GM21825 (cell line): ENCODE data around the gene DIAPH3.
"Not testable (repeated sequence)": the region's sequence is repeated elsewhere in the genome, so short reads cannot be mapped to it uniquely, and the experiment has no call there.

Source experiments
- ATAC-seq: cut with Tn5 transposase; IDR thresholded peaks from one replicate; pipeline ENCODE4 v1.9.1; 2021; ENCODE audit warnings: mild to moderate bottlenecking, moderate library complexity; ENCODE audit not compliant: unreplicated experiment

The DIAPH3 gene

DNA sequence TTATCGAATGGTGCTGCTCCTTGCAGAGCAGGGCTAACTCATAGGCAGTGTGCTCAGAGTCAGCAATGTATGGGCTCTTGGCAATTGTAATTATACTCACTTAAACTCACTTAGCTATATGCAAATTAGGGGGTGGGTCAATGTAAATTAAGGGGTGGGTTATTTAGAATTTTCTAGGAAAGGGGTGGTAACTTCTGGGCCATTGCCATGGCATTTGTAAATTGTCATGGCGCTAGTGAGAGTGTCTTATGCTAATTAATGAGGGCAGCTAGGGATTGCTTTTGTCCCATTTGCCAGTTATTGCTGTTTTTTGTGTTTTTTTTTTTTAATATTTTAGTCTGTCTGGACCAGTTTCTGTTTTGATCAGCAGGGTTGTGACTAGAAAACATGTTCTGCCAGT is 68.4 kb downstream of the DIAPH3 start:
- no peak for ATAC-seq

DNA sequence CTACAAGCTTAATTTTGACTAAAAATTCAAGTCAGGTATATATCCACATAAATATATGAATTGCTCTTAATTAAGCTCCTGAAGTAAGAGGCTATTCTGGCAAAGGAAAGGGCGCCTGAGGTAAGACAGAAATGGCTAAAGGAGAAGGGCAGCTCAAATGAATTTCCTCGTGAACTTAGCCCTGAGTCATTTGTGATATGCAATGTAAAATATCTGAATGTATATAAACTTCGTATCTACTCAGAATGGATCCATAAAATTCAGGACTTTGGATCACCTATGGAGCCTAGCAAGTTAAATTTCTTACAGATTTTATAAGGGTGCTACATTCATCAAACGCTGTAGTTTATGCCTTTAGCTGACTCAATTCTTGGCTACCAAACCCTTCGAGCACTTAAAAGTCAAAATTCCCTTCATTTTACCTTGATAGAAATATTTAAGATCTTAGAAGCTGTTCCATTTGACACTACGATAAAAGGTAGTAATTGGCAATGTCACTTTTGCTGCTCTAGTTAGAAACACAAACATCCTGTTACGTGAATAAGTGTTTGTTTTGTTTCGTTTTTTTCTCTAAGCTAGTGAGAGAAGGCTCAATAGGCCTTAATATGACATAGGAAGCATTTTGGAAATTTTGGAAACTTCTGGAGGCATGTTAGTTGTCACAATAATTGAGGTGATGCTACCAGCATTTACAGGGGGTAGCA is 69.2 kb downstream of the DIAPH3 start:
- no peak for ATAC-seq

DNA sequence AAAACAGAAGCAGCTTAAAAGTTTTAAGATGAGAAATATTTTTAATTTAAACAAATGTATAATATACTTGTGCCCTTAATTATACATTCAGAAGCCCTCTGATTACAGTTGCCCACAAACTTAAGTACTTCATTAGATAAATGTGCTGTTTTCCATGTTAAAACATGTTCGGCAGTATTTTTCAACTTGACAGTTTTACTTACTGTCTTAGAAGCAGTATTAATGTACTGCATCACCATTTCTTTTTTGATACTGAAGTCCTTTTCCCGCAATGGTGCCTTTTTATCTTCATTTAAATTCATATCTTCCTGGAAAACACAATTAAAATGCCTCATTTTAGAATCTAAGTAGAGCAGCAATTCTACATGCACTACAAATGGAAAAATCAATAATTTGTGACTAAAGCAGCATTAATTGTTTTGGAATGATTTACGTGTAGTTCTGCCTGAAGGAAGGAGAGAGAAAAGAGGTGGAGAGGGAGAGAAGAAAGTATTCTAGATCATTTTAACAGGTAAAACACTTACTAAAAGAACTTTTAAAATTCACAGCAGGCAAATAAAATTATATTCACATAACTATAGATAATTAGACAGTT is 70.2 kb downstream of the DIAPH3 start:
- ATAC-seq: no peak

- no peak for ATAC-seq
Observed at GRCh38 chr13:60091573-60091972, 72.2 kb downstream of the DIAPH3 start.

DNA sequence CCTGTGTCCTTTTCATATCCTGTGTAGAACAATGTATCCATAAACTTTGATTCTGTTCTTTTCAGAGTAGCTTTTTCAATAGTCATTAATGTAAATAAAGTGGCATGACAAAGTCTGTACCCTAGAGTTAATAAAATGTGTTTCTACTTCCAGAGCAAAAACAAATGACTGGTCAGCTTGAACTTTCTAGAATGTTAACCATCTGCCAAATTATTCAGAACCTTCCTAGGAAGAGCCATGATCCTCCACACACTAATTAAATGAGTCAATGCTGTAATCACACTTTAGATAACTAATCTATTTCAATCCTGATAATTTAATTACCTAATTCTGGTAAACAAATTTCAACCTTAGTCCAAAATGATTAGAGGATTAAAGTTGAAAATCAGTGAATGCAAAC is 73.2 kb downstream of the DIAPH3 start:
- ATAC-seq: no peak

- not testable (repeated sequence) for ATAC-seq
Observed at GRCh38 chr13:60083780-60084179, 79.9 kb downstream of the DIAPH3 start.

- no peak for ATAC-seq
Observed at GRCh38 chr13:60080850-60081249, 82.9 kb downstream of the DIAPH3 start.

- ATAC-seq: no peak
Observed at GRCh38 chr13:60078226-60078625, 85.5 kb downstream of the DIAPH3 start.

GRCh38 chr13:60075850-60076249 is 87.9 kb downstream of the DIAPH3 start:
- ATAC-seq: no peak

- no peak for ATAC-seq
Observed at GRCh38 chr13:60074397-60074796, 89.3 kb downstream of the DIAPH3 start.

GRCh38 chr13:60066226-60066625 is 97.5 kb downstream of the DIAPH3 start:
- no peak for ATAC-seq

- ATAC-seq: no peak
Observed at GRCh38 chr13:60062502-60062901, 101.2 kb downstream of the DIAPH3 start.

GRCh38 chr13:60061737-60062136 is 102.0 kb downstream of the DIAPH3 start:
- ATAC-seq: no peak

GRCh38 chr13:60051754-60052285 is 111.9 kb downstream of the DIAPH3 start:
- no peak for ATAC-seq

DNA sequence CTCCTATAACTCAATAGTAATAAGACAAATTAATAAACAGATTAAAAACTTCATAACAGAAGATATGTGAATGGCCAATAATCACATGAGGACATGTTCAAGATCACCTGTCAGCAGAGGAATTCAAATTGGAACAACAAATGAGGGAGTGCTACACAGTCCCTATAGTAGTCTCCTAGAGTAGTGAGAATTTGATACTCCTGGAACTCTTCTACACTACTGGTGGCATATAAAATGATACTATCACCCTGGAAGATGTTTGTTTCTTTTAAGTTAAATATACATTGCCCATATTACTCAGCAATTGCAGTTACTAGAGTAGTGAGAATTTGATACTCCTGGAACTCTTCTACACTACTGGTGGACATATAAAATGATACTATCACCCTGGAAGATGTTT is 115.4 kb downstream of the DIAPH3 start:
- not testable (repeated sequence) for ATAC-seq

- no peak for ATAC-seq
Observed at GRCh38 chr13:60047918-60048317, 115.8 kb downstream of the DIAPH3 start.

DNA sequence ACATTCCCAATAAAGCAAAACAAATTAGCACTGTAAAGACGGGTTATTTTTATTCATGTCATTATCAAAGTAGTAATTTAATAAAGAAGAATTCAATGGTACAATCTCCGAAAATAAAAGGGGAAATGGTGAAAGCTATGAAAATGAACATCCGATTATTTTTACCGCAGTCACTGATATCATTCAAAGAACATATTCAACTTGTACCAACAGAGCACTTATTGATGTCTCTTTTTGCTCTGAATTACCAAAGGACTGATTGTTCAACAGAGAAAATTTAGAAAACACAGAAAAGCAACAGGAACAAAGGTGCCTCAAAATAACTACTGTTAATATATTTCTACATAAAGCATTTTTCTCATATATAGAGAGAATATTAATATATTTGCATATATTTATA is 119.4 kb downstream of the DIAPH3 start:
- no peak for ATAC-seq

DNA sequence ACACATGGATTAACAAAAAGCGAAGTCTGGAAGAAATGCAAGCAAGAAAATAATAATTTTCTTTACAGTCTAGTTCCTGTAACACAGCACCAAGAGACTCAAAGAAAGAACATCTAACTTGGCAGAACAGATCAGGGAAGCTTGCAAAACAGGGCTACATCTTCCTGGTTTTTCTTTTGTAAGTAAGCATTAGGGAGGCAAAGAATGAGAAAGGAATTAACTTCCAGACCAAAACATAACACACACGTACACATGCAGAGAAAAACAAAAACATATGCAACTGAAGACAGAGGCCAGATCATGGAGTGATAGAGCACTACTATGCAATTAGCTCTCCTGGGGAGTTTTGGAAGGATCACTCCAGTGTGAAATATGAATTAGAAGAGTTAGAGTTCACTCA is 120.5 kb downstream of the DIAPH3 start:
- ATAC-seq: no peak

DNA sequence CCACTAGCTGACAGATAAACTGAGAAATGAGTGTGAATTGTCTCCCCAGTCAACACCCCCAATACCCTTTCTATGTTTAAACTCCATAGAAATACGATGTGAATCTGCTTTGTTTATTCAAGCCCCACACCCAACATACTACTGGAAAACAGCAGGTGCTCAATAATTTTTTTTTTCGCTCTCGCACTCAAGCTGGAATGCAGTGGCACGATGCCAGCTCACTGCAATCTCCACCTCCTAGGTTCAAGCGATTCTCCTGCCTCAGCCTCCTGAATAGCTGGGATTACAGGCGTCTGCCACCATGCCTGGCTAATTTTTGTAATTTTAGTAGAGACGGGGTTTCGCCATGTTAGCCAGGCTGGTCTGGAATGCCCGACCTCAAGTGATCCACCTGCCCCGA is 123.1 kb downstream of the DIAPH3 start:
- not testable (repeated sequence) for ATAC-seq

- no peak for ATAC-seq
Observed at GRCh38 chr13:60035874-60036273, 127.9 kb downstream of the DIAPH3 start.

DNA sequence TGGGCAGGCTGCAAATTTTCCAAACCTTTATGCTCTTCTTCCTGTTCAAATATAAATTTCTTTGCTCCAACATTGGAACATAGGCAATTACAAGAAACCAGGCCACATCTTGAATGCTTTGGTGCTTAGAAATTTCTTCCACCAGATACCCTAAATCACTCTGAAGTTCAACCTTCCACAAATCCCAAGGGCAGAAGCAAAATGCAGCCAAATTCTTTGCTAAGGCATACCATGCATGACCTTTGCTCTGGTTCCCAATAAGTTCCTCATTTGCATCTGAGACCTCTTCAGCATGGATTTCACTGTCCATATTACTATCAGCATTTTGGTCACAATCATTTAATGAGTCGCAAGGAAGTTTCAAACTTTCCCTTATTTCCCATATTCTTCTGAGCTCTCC is 130.9 kb downstream of the DIAPH3 start:
- ATAC-seq: no peak

GRCh38 chr13:60028021-60028420 is 135.7 kb downstream of the DIAPH3 start:
- no peak for ATAC-seq

DNA sequence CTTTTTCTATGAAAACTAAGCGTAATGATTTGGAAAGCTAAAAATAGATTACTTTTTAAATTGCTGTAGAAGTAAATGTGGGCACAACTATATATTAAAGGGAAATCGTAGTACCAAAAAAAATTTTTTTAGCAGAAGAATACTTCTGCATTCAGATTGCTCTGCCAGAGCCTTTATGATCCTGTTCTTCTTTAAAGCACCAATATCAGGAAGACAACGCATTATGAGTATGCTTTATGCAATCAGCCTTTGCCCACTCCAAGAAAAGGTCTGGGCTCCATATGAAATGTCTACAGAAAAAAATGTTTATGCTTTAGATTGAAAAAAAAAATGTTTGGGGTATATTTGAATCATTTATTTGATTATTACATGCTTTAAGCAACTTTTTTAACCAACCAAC is 137.4 kb downstream of the DIAPH3 start:
- no peak for ATAC-seq
